Stimulated activated CD8-positive, alpha-beta memory T cell treated with anti-CD3 and anti-CD28 coated beads, Interleukin-12 subunit alpha, Interleukin-12 subunit beta, amount 100 ng/mL, for 1 hour (primary cell): Measurements from ENCODE around the gene PBX4.

Experiments used
- DNase-seq: peaks from one replicate; pipeline ENCODE4 v3.0.0-alpha.2; 2020; ENCODE audit warnings: low read depth

Gene PBX4

GRCh38 chr19:19587771-19588170 is 30.7 kb downstream of the PBX4 start:
- no peak for DNase-seq

GRCh38 chr19:19584356-19584755 is 34.1 kb downstream of the PBX4 start:
- no peak for DNase-seq

GRCh38 chr19:19582471-19582870 is 36.0 kb downstream of the PBX4 start:
- no peak for DNase-seq

GRCh38 chr19:19581391-19581790 is 37.1 kb downstream of the PBX4 start:
- DNase-seq: no peak

GRCh38 chr19:19580418-19580817 is 38.1 kb downstream of the PBX4 start:
- no peak for DNase-seq

- no peak for DNase-seq
These were observed 38.7 kb downstream of the PBX4 start for GRCh38 chr19:19579533-19580361.

- DNase-seq: no peak
These were observed 40.2 kb downstream of the PBX4 start for GRCh38 chr19:19578252-19578651.

GRCh38 chr19:19575411-19575810 is 43.1 kb downstream of the PBX4 start:
- DNase-seq: no peak

GRCh38 chr19:19571071-19571786 is 47.3 kb downstream of the PBX4 start:
- no peak for DNase-seq

GRCh38 chr19:19570571-19570970 is 47.9 kb downstream of the PBX4 start:
- DNase-seq: no peak

GRCh38 chr19:19568802-19569756 is 49.4 kb downstream of the PBX4 start:
- DNase-seq: no peak

GRCh38 chr19:19567391-19567790 is 51.1 kb downstream of the PBX4 start:
- no peak for DNase-seq

GRCh38 chr19:19566306-19566705 is 52.2 kb downstream of the PBX4 start:
- DNase-seq: no peak

GRCh38 chr19:19563348-19563848 is 55.1 kb downstream of the PBX4 start:
- DNase-seq: no peak

- DNase-seq: no peak
These were observed 55.7 kb downstream of the PBX4 start for GRCh38 chr19:19562665-19563347.

- no peak for DNase-seq
These were observed 56.4 kb downstream of the PBX4 start for GRCh38 chr19:19561946-19562664.

GRCh38 chr19:19559931-19560330 is 58.6 kb downstream of the PBX4 start:
- DNase-seq: no peak

- no peak for DNase-seq
These were observed 59.9 kb downstream of the PBX4 start for GRCh38 chr19:19558636-19559035.

GRCh38 chr19:19558055-19558454 is 60.4 kb downstream of the PBX4 start:
- no peak for DNase-seq

- DNase-seq: peak; percentile 36
These were observed 64.1 kb downstream of the PBX4 start for GRCh38 chr19:19554074-19555023.
